GM19240 (cell line): ENCODE data around the gene PNO1.
"Not testable (repeated sequence)": the region's sequence is repeated elsewhere in the genome, so short reads cannot be mapped to it uniquely, and the experiment has no call there.

Experiments used
- DNase-seq: peaks from one replicate; pipeline ENCODE4 v3.0.0; 2011; ENCODE audit warnings: low spot score; ENCODE audit not compliant: insufficient read length

Gene PNO1

DNA sequence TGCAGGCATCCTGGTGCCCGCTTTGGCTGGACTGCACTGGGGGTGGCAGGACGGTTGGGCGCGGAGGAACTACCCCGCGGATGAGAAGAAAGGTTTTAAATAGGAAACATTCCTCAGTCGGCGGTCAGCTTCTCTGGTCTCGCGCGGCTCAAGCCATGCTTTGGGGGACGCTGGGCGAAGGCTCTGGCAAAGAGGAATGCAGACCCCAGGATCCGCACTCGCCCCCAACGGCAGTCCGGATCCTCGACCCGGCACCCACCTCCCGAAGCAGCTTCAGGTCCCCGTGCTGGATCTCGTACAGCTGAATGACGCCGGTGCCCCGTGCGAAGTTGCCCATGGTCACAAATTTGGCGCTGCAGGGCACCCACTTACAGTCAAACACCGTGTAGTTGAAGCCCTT, 686 bp upstream of the PNO1 start:
- no peak for DNase-seq

DNA sequence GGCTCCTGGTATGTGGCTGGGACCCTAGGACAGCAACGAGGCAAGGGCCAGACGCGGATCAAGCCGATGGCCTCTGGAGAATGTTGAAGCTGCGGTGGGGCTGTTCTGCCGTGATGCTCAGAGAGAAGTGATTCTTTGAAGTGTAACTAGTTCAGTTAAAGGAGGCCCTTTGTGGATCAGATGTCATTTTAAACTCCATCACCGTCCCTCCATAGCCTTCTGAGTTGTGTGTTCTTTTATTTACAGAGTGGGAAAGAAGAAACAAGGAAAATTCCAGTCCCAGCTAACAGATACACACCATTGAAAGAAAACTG, 403 bp downstream of the PNO1 start:
- DNase-seq, result no peak

- no peak for DNase-seq
Observed at GRCh38 chr2:68163641-68164040, 6.0 kb downstream of the PNO1 start.

DNA sequence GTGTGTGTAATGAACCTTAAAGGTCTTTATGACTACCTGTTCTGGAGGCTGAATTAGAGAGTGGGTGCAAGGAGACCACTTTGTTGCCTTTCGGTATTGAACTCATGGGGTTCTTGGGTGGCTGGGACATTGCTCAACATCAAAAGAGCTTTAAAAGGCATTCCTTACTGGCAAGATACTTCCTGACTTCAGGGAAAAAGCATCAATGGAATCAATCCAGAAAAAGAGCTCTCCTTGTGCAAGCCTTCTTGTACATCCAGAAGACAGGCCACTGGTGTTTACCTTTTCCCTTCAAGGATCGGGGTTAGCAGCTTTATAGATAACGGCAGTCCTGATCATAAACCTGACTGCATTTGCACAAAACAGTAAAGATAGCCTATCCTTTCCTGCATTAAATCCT, 9.5 kb downstream of the PNO1 start:
- no peak for DNase-seq

DNA sequence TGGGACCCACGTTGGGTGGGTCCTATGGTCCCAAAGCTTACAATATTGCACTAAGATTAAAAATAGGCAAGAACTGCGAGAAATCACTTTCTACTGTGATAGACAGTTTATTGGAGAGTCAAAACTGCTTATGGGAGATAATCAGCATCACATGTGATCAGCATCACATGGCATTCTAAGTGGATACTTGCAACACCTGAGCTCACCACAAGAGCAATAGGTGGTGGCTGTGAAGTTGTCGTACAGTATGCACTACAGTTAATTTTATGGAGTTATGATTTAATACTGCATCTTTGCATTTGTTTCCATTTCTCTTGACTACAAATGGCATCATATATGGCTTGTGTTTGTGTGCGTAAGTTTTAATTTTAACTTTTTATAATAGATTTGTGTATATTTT, 11.6 kb downstream of the PNO1 start:
- no peak for DNase-seq

- DNase-seq, result no peak
Observed at GRCh38 chr2:68171146-68171545, 13.5 kb downstream of the PNO1 start.

DNA sequence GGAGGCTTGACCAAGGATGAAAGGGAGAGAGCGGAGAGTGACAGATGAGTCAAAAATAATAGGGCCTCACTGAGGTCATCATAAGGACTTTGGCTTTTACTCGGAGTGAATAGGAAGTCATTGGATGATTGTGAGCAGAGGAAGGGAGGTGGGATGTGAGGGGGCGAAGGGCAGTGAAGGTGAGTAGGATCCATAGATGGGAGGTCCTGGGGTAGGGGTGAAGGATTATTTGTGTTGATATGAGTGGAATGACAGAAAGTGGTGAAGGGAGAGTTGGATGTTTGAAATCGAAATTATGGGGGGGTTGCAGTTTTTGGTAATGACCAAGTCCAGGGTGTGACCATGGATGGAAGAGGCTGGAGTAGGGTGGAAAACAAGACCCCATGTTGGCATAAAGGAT, 14.0 kb downstream of the PNO1 start:
- no peak for DNase-seq

DNA sequence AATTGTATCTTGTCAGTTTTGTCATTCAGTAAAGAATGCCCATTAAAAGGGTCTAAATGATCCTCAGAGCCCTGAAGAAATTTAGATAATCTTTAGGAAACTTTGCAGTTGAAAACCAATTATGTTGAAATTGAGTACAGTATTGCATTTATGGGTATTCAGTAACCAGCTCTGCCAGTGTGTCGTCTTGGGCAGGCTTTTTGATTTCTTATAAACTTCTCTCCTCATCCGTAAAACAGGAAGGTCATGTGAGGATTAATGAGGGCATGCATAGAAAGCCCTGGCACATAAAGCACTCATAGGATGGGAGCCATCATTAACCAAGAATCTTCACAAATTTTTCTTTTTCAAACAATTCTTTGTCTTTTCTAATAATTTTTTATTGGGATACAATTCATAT, 14.8 kb downstream of the PNO1 start:
- DNase-seq, result no peak

GRCh38 chr2:68172990-68173700, 15.5 kb downstream of the PNO1 start:
- DNase-seq, result no peak

GRCh38 chr2:68175210-68175609, 17.5 kb downstream of the PNO1 start:
- DNase-seq, result not testable (repeated sequence)

DNA sequence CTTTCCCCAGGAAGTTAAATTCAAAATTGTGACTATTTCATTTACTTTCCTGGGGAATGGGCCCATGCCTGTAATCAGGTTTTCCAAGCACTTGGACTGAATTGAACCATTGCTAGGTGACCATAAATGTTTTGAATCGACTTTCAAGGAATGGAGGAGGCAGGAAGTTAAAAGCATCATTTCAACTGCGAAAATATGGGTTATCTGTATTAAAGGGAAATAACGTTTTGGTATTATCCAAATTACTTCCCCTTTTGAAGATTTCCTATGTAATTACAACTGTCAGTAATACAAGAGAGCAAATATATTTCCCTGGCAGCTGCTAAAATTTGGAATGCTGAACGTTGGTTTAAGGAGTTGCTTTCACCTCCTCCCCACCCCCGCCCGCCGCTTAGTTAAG, 19.0 kb downstream of the PNO1 start:
- DNase-seq, result no peak

DNA sequence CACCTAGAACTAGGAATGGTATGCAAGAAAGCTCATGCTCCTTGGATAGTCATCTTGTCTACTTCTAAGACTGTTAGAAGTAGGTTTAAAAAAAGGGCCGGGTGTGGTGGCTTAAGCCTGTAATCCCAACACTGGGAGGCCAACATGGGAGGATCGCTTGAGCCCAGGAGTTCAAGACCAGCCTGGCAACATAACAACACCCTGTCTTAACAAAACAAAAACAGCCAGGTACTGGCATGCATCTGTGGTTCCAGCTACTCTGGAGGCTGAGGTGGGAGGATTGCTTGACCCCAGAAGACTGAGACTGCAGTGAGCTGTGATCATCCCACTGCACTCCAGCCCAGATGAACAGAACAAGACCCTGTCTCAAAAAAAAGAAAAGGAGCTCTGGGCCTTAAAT, 19.9 kb downstream of the PNO1 start:
- DNase-seq, result no peak

GRCh38 chr2:68178432-68178831, 20.7 kb downstream of the PNO1 start:
- no peak for DNase-seq

GRCh38 chr2:68178954-68179627, 21.4 kb downstream of the PNO1 start:
- no peak for DNase-seq

- no peak for DNase-seq
Observed at GRCh38 chr2:68182902-68183301, 25.2 kb downstream of the PNO1 start.

- DNase-seq, result peak; percentile 22
Observed at GRCh38 chr2:68185541-68186164, 28.0 kb downstream of the PNO1 start.

- no peak for DNase-seq
Observed at GRCh38 chr2:68187329-68187728, 29.6 kb downstream of the PNO1 start.

DNA sequence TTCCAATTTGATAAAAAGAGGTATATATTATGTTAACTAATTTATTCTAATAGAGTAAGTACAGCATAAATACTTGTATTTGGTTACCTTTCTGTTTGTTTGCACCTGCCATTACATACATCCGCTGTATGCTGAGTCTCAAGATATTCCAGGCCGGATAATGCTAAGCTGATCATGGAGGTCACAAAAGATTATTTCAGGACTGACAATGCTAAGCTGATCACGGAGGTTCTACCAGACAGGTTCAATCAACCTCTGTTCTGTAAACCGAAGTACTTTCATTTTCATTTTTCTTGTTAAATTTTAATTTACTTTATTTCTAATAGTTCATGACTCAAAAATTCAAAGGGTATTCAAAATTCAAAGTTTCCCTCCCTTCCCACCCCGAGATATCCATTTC, 31.1 kb downstream of the PNO1 start:
- no peak for DNase-seq

GRCh38 chr2:68189991-68190784, 32.5 kb downstream of the PNO1 start:
- no peak for DNase-seq

DNA sequence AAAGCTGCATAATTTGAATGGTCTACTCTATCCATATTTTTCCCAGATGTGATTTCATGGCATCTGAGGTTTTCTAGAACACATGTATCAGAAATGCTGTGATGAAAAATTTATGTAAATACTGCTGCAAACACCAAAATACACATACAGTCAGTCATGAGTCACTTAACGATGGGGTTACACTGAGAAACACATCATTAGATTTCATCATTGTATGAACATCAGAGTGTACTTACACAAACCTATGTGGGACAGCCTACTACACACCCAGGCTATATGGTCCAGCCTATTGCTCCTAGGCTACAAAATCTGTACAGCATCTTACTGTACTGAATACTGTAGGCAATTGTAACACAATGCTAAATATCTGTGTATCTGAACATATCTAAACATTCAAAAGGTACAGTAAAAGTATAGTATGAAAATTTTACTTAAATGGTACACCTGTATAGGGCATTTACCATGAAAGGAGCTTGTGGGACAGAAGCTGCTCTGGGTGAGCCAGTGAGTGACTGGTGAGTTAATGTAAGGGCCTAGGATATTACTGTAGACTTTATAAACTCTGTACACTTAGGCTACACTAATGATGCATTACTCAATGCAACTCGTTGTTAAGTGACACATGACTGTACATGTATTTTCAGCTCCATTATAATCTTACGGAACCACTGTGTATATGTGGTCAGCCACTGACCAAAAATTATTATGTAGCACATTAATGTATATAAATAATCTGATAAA, 33.5 kb downstream of the PNO1 start:
- DNase-seq, result no peak

DNA sequence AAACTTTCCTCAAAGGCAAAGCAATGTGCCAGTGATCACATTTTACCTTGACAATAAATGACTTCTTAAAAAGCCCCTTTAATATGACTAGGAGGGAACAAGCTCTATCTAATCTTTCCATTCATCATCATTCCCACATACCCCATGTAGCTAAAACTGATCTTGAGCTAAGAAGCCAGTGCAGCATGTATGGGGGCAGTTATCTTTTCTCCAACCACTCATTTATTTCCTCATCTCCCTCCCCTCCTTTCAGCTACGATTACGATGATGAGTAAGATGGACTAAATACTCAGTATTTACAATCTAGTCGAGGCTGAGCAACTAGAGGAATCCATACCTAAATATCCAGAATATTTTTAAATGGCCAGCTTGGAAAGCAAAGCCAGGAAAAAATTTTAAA, 35.5 kb downstream of the PNO1 start:
- no peak for DNase-seq
